Activated CD4-positive, alpha-beta memory T cell treated with anti-CD3 and anti-CD28 coated beads, Interleukin-2, amount 10 ng/mL, durations not matched to agents 7 days and 5 days (primary cell): ENCODE data around the gene MAN1B1. TPM values are rescaled to one million over a fixed set of nuclear protein-coding genes. Genes with fewer than 3 reads are reported as not detected.
A peak's percentile ranks its signal among the peaks of the same experiment; 100 is the strongest.
"Not testable (repeated sequence)": the region's sequence is repeated elsewhere in the genome, so short reads cannot be mapped to it uniquely, and the experiment has no call there.

Experiments
- CTCF ChIA-PET: fragments of 350-600 bp; sonication (Branson Sonifier 250); formaldehyde crosslinking; loops from one replicate; lab custom pipeline; 2021; ENCODE audit warnings: antibody characterized with exemption, inconsistent platforms; lab: Charles Lee
- POLR2A ChIA-PET: fragments of 350-600 bp; sonication (Branson Sonifier 250); formaldehyde crosslinking; loops from one replicate; lab custom pipeline; 2021; ENCODE audit warnings: antibody characterized with exemption; lab: Charles Lee
- DNase-seq: peaks from one replicate; pipeline ENCODE4 v3.0.0-alpha.2; 2020
- H3K27ac Mint-ChIP-seq: one replicate; pipeline ENCODE4 v1.8.0; 2021; ENCODE audit warnings: mild to moderate bottlenecking, mixed read lengths
- H3K27me3 Mint-ChIP-seq: one replicate; pipeline ENCODE4 v1.8.0; 2021; ENCODE audit warnings: mixed read lengths
- H3K36me3 Mint-ChIP-seq: one replicate; pipeline ENCODE4 v1.8.0; 2021; ENCODE audit warnings: low read depth, mixed read lengths
- H3K4me1 Mint-ChIP-seq: one replicate; pipeline ENCODE4 v1.8.0; 2021; ENCODE audit warnings: mixed read lengths
- H3K4me3 Mint-ChIP-seq: one replicate; pipeline ENCODE4 v1.8.0; 2021; ENCODE audit warnings: mild to moderate bottlenecking, mixed read lengths
- H3K9me3 Mint-ChIP-seq: one replicate; pipeline ENCODE4 v1.8.0; 2021; ENCODE audit warnings: mixed read lengths
- total RNA-seq, 2 experiments: library from RNA; stranded (reverse); gene quantifications; one replicate each; pipeline ENCODE4 v1.2.3, GENCODE V29; 2021

MAN1B1 gene
- total RNA-seq, 2 experiments from 2014 or later: 51.4 to 51.9 TPM

DNA sequence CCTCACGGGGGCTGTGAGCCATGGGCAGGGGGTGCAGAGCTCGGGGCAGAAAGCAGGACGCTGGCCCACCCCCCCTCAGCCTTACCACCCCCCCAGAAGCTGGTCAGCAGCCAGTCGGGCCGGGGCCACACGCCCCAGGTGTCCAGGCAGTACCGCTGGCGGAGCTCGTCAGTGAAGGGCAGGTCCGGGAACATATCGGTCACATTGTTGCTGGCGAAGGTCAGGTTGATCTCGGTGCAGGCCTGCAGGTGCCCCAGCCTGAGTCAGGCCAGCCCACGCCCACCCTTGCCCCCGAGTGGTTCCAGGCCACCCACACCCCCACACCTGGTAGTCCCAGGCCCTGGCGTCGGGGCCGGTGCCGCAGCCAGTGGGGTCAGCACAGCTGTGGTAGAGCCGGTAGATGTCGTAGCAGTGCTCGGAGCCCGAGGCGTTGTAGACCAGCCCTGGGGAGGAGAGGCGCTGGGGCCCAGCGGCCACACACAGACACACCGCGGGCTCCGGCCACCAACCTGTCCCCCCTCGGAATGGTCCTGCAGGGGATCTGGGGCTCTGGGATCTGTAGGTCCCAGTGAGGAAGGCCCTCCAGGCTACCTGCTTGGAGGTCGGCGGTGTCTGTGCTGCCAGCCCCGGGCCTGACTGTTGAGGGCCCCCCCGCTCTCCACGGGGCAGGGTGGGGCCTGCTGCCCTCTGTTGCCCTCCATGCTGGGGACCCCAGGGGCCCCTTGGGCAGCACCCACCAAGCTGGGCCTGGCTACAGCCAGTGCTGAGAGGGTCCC lies 25.2 kb downstream of the MAN1B1 start:
- no peaks in the 10 kb centered on the region for H3K9me3 Mint-ChIP-seq
- H3K36me3 Mint-ChIP-seq: peaks cover 17% of the 10 kb centered on the region
- H3K4me1 Mint-ChIP-seq: peaks cover 3% of the 10 kb centered on the region
- DNase-seq: no peak
- CTCF ChIA-PET: no interaction called here
- POLR2A ChIA-PET: interaction anchor here (2.6 to 7.0 kb wide), 4 partner anchors 16 to 129 kb away, joined by 11 to 39 read pairs (median 31); partner anchors contain the start of genes MAN1B1 and TUBB4B
- H3K27me3 Mint-ChIP-seq: no peaks in the 10 kb centered on the region
- no peak overlapping the region for H3K27ac Mint-ChIP-seq
- H3K4me3 Mint-ChIP-seq: no peak overlapping the region

DNA sequence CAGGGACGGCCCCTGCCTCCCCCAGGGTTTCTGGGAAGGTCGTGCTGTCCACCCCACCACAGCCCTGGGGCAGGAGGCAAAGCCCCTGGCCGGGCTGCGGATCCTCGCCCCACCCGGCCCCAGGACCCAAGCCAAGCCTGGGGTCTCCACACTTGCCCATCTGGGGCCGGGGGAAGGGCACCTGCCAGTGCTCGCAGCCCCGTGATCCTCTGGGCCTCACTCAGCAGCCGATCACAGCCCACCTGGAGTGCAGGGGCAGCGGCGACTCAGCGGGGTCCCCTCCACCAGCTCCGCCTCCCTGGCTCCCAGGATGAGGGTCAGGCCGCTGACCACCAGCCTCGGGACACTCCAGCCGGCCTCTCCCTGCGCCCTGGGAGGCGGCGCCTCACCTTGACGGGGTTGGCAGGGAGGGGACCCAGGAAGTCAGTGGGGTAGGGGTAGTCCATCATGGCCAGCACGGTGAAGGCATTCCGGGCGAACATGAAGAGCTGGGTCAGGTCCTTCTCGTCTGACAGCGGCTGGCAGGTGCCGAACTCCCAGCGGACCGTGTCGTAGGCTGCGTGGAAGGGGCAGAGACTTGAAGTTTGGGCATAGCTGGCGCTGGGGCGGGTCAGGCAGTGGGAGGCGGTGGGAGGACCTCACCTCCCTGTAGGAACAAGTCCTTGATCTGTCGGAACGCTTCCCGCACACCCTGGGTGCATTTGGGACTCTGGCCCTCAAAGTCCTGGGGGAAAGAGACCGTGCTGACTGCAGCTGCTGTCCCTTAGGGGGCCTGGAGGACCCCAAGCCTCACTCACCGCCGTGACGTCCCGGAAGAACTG lies 26.0 kb downstream of the MAN1B1 start:
- H3K4me3 Mint-ChIP-seq: peak overlapping the region; percentile 69
- no peaks in the 10 kb centered on the region for H3K27me3 Mint-ChIP-seq
- H3K4me1 Mint-ChIP-seq: peaks cover 3% of the 10 kb centered on the region
- POLR2A ChIA-PET: interaction anchor here (1.2 to 7.0 kb wide), 8 partner anchors 16 to 211 kb away, joined by 3 to 39 read pairs (median 8); partner anchors contain the start of genes ANAPC2, CYSRT1, MAN1B1 and SAPCD2
- H3K9me3 Mint-ChIP-seq: no peaks in the 10 kb centered on the region
- CTCF ChIA-PET: interaction anchor here (1.3 to 1.6 kb wide), 2 partner anchors 17 to 45 kb away, joined by 6 to 9 read pairs; no protein-coding TSS in a partner anchor
- peaks cover 15% of the 10 kb centered on the region for H3K36me3 Mint-ChIP-seq
- no peak overlapping the region for H3K27ac Mint-ChIP-seq
- no peak for DNase-seq

DNA sequence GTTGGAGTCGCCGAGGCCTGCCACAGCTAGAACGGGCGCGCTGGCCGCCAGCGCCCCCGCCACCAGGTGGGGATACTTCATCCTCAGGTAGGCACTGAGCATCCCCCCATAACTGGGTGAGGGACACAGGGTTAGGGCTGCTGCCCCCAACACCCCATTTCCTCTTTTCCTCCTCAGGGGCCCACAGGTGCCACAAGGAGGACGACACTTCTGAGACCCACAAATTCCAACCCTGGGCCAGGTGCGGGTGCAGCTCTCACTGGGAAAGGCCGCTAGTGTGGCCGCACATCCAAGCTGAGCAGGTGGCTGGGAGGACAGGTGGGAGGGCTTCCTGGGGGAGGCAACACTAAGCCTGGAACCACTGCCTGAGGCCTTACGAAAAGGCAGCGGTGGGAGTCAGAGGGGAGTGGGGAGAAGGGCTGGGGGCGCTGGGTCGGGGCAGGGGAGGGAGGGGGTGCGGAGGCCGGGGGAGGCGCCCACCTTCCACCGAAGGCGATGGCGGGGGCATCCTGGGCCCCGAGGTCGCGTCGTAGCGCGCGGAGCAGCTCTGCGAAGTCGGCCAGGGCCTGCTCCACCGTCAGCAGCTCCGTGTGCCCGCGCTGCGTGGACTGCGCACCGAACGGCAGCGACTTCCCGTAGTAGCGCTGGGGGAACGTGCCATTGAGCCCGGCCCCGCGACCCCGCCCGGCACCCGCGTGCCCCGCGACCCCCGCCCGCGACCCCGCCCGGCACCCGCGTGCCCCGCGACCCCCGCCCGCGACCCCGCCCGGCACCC lies 26.8 kb downstream of the MAN1B1 start:
- Mint-ChIP-seq H3K4me1 (peaks cover 3% of the 10 kb centered on the region), H3K9me3 (no peaks in the 10 kb centered on the region), H3K27ac (no peak overlapping the region), H3K4me3 (peak overlapping the region; percentile 69), H3K36me3 (peaks cover 15% of the 10 kb centered on the region), H3K27me3 (no peaks in the 10 kb centered on the region)
- DNase-seq: peak; percentile 45
- ChIA-PET POLR2A (interaction anchor here (0.7 to 7.0 kb wide), 9 partner anchors 15 to 212 kb away, joined by 3 to 39 read pairs (median 5); partner anchors contain the start of genes ANAPC2, CYSRT1, MAN1B1 and SAPCD2), CTCF (interaction anchor here (0.7 to 1.6 kb wide), 5 partner anchors 16 to 46 kb away, joined by 3 to 9 read pairs (median 3); no protein-coding TSS in a partner anchor)

DNA sequence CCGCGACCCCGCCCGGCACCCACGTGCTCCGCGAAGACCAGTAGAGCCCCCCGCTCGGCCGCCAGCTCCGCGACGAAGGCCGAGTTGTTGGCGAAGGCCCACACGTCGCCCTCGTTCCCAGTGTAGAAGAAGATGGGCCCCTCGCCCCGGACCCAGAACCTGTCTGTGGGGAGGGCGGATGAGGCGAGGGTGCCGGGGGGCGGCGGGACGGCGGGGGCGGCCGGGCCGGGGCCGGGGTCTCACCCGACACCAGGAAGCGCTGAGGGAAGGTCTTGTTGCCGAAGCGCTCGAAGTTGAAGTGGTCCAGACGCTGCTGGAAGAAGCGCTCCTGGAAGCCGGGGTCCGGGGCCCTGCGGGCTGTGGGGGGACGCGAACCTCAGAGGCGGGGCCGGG lies 27.4 kb downstream of the MAN1B1 start:
- CTCF ChIA-PET: interaction anchor here (0.9 to 1.6 kb wide), 4 partner anchors 15 to 46 kb away, joined by 3 to 9 read pairs (median 4); no protein-coding TSS in a partner anchor
- DNase-seq: peak; percentile 28
- peak overlapping the region; percentile 56 for H3K27ac Mint-ChIP-seq
- peaks cover 8% of the 10 kb centered on the region for H3K36me3 Mint-ChIP-seq
- H3K27me3 Mint-ChIP-seq: no peaks in the 10 kb centered on the region
- peak overlapping the region; percentile 65 for H3K4me3 Mint-ChIP-seq
- no peaks in the 10 kb centered on the region for H3K9me3 Mint-ChIP-seq
- H3K4me1 Mint-ChIP-seq: peaks cover 5% of the 10 kb centered on the region
- POLR2A ChIA-PET: interaction anchor here (1.0 to 7.0 kb wide), 11 partner anchors 14 to 309 kb away, joined by 3 to 39 read pairs (median 5); partner anchors contain the start of genes ANAPC2, CYSRT1, EXD3 and MAN1B1

DNA sequence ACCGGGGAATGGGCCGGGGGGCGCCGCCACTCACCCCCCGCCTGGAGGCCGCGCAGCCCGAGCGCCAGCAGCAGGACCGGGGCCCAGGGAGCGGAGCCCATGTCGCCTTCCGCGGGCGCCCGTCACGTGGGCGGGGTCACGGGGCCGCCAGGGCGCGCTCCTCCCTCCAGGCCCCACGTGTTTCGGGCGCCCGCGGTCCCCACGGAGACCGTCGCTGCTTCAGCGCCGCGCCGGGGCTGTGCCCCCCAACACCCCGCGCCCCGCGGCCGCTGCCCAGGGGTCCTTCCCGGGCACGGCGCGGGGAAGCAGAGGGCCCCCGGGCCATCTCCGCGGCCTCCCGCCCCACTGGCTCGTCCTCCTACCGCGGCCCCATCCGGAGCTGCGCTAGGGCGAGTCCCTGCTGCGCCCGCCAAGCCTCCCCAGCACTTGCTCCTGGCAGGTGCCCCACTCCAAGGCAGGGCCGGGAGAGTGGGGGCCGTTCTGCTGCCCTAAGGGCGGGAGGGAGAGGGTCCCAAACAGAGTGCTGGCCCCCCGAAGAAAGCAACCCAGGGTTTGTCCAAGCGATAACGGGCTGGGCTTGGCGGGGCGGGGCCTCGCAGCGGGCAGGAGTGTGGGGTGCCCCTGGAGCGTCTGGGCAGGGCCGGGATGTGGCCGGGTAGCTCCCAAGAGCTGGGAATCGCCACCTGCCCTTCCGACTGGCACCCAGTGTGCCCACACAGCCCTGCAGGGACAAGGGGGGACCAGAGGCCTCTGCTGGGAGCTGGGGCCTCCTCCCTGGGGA lies 28.0 kb downstream of the MAN1B1 start, which contains the start of gene DPP7:
TSS of gene DPP7 (minus strand) at position 121 of the 781 bp plus-strand sequence. CDS start at position 101, 20 bp downstream.
- H3K27ac Mint-ChIP-seq: peak within 1 kb of the TSS; percentile 56
- H3K9me3 Mint-ChIP-seq: no peaks in the 10 kb centered on the region
- peak within 1 kb of the TSS; percentile 69 for H3K4me3 Mint-ChIP-seq
- POLR2A ChIA-PET: interaction anchor here (0.8 to 7.0 kb wide), 15 partner anchors 10 to 308 kb away, joined by 3 to 39 read pairs (median 4); partner anchors contain the start of genes EXD3, MAN1B1, NOXA1 and TOR4A
- peaks cover 8% of the 10 kb centered on the region for H3K36me3 Mint-ChIP-seq
- H3K27me3 Mint-ChIP-seq: no peaks in the 10 kb centered on the region
- DNase-seq: peak; percentile 84
- CTCF ChIA-PET: interaction anchor here (0.5 to 1.7 kb wide), 4 partner anchors 15 to 144 kb away, joined by 3 to 10 read pairs (median 6); no protein-coding TSS in a partner anchor
- peaks cover 5% of the 10 kb centered on the region for H3K4me1 Mint-ChIP-seq

DNA sequence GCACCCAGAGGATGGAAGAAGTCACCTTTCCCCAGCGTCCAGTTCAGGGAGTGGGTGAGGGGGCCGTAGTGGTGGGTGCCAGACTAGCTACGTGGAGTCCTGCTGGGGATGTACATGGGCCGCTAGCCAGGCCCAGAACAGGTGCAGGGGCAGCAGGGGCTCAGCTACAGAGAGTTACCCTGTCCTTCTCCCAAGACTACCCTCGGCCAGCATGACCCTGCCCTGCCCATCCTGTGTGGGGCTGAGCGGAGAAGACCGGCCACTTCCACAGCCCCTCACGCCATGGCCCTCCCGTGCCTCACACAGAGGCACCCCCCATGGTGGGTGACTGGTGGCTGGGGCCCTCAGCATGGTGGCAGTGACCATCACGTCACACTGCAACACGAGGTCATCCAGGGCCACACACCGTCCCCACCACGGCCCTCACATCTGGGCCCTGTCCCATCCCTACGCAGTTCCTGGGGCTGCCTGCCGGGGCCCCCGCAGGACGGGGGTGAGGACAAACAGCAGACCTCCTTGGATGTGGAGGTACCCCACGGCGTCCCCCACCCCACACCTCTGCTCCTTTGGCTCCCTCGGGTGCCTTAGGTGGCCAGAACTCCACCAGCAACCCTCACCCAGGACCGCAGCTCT lies 28.7 kb downstream of the MAN1B1 start:
- Mint-ChIP-seq H3K4me1 (peaks cover 5% of the 10 kb centered on the region), H3K27me3 (no peaks in the 10 kb centered on the region), H3K9me3 (no peaks in the 10 kb centered on the region), H3K27ac (no peak overlapping the region), H3K4me3 (no peak overlapping the region), H3K36me3 (peaks cover 8% of the 10 kb centered on the region)
- ChIA-PET POLR2A (interaction anchor here (0.8 to 7.0 kb wide), 14 partner anchors 10 to 308 kb away, joined by 3 to 39 read pairs (median 4); partner anchors contain the start of genes EXD3, MAN1B1, NOXA1 and TOR4A), CTCF (interaction anchor here (0.5 to 1.7 kb wide), 3 partner anchors 20 to 143 kb away, joined by 3 to 10 read pairs (median 9); no protein-coding TSS in a partner anchor)
- no peak for DNase-seq

DNA sequence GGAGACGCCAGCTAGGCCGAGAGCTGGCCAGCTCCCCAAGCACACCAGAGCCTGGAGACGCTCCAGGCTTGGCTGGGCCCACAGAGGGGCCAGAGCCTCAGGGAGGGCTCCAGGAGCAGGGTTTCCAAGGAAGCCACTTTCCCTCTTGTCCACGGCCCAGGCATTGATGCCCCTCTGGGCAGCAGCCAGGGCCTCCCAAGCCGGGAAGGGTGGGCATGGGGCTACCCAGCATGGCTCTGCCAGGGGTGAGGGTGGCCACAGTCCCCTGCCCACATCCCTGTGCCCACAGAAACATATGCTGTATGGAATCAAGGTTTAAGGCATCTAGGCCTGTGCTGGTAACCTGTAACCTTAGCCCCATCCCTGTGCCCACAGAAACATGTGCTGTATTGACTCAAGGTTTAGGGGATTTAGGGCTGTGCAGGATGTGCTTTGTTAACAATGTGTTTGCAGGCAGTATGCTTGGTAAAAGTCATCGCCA lies 29.3 kb downstream of the MAN1B1 start:
- H3K36me3 Mint-ChIP-seq: peaks cover 5% of the 10 kb centered on the region
- CTCF ChIA-PET: interaction anchor here (1.4 to 1.7 kb wide), 2 partner anchors 20 to 121 kb away, joined by 9 to 10 read pairs; no protein-coding TSS in a partner anchor
- H3K27ac Mint-ChIP-seq: no peak overlapping the region
- no peak overlapping the region for H3K4me3 Mint-ChIP-seq
- H3K27me3 Mint-ChIP-seq: no peaks in the 10 kb centered on the region
- no peak for DNase-seq
- POLR2A ChIA-PET: interaction anchor here (1.1 to 7.0 kb wide), 6 partner anchors 11 to 125 kb away, joined by 3 to 39 read pairs (median 6); partner anchors contain the start of gene TUBB4B
- H3K4me1 Mint-ChIP-seq: peaks cover 5% of the 10 kb centered on the region
- H3K9me3 Mint-ChIP-seq: no peaks in the 10 kb centered on the region

DNA sequence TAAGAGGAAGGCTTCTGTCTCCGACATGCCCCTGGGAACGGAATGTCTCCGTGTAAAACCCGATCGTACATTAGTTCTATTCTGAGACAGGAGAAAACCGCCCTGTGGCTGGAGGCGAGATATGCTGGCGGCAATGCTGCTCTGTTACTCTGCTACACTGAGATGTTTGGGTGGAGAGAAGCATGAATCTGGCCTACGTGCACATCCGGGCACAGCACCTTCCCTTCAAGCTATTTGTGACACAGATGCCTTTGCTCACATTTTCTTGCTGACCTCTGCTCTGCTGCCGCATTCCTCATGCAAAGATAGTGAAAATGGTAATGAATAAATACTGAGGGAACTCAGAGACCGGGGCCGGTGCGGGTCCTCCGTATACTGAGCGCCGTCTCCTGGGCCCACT lies 29.9 kb downstream of the MAN1B1 start:
- ChIA-PET POLR2A (interaction anchor here (7.0 kb wide), 1 partner anchor 124 kb away, joined by 39 read pairs; the partner anchor contains the start of gene TUBB4B), CTCF (interaction anchor here (0.6 kb wide), 1 partner anchor 13 kb away, joined by 3 read pairs; no protein-coding TSS in a partner anchor)
- H3K27ac Mint-ChIP-seq: no peak overlapping the region
- no peak overlapping the region for H3K4me3 Mint-ChIP-seq
- H3K36me3 Mint-ChIP-seq: peaks cover 2% of the 10 kb centered on the region
- no peaks in the 10 kb centered on the region for H3K9me3 Mint-ChIP-seq
- H3K4me1 Mint-ChIP-seq: peaks cover 5% of the 10 kb centered on the region
- no peaks in the 10 kb centered on the region for H3K27me3 Mint-ChIP-seq
- no peak for DNase-seq

DNA sequence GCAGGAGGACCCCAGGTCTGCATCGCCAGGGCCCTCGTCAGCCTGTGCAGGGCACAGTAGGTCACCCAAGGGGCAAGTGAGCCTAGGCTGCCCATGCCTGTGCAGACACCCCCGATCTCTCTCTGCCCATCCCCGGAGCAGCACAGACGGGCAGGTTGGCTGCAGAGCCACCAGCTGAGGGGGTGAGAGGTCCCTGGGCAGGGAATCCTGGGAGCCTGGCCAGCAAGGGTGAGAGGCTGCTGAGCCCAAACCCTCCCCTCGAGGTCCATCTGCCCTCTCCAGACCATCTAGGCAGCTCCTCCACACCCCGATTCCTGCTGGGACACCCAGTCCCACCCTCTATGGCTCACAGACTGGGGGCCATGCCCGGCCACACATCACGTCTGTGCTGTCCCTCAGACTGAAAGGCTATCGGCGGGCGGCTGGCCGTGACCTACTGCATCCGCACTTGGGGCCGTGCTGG lies 30.5 kb downstream of the MAN1B1 start:
- Mint-ChIP-seq H3K36me3 (peaks cover 2% of the 10 kb centered on the region), H3K4me3 (no peak overlapping the region), H3K9me3 (no peaks in the 10 kb centered on the region), H3K27ac (no peak overlapping the region), H3K4me1 (peaks cover 8% of the 10 kb centered on the region), H3K27me3 (no peaks in the 10 kb centered on the region)
- POLR2A ChIA-PET: interaction anchor here (0.9 to 7.0 kb wide), 2 partner anchors 124 to 125 kb away, joined by 3 to 39 read pairs; partner anchors contain the start of gene TUBB4B
- CTCF ChIA-PET: interaction anchor here (0.6 to 0.9 kb wide), 2 partner anchors 13 to 119 kb away, joined by 3 to 4 read pairs; no protein-coding TSS in a partner anchor
- DNase-seq: no peak

DNA sequence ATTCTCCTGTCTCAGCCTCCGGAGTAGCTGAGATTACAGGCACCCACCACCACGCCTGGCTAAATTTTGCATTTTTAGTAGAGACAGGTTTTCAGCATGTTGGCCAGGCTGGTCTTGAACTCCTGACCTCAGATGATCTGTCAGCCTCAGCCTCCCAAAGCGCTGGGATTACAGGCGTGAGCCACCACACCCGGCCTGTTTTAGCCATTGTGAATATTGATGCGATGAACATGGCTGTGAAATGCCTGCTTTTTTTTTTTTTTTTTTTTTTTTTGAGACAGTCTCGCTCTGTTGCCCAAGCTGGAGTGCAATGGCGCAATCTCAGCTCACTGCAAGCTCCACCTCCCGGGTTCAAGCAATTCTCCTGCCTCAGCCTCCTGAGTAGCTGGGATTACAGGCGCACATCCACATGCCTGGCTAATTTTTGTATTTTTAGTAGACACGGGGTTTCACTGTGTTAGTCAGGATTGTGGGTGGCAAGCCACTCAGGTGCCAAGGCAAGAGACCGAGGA lies 31.4 kb downstream of the MAN1B1 start:
- H3K9me3 Mint-ChIP-seq, H3K36me3 Mint-ChIP-seq, DNase-seq, H3K4me3 Mint-ChIP-seq, H3K27me3 Mint-ChIP-seq, H3K27ac Mint-ChIP-seq: not testable (repeated sequence)
- CTCF ChIA-PET: interaction anchor here (0.7 to 2.8 kb wide), 8 partner anchors 17 to 121 kb away, joined by 3 to 16 read pairs (median 4); partner anchors contain the start of genes MAN1B1 and RNF224
- POLR2A ChIA-PET: interaction anchor here (0.9 to 2.4 kb wide), 2 partner anchors 122 to 124 kb away, joined by 3 to 9 read pairs; partner anchors contain the start of gene TUBB4B
- H3K4me1 Mint-ChIP-seq: peaks cover 10% of the 10 kb centered on the region
